ENCODE measurements around the gene IL24.
"Not testable (repeated sequence)": the region's sequence is repeated elsewhere in the genome, so short reads cannot be mapped to it uniquely, and the experiment has no call there.

Gene IL24

GRCh38 chr1:206897175-206897574 lies at the start of gene IL24:
Gene IL24 (plus strand): TSS chr1:206897443. CDS start chr1:206897833, 390 bp downstream.
- H3K4me3 ChIP-seq (ENCODE audit: low read length), result no peak within 1 kb of the TSS

GRCh38 chr1:206847946-206848345 lies 49.3 kb upstream of the IL24 start:
- no peak overlapping the region for H3K4me3 ChIP-seq (ENCODE audit: low read length)
- TF ChIP-seq ZNF274 (IDR thresholded peaks at IDR 0.05; ENCODE audit: low read depth, low read length), result no peak

More at GRCh38 chr1:206897175-206897574, at the start of gene IL24:
- TF ChIP-seq ZNF274 (IDR thresholded peaks at IDR 0.05; ENCODE audit: low read depth, low read length), result no peak

- H3K4me3 ChIP-seq (ENCODE audit: low read length), result no peak overlapping the region
- no peak for TF ChIP-seq ZNF274 (IDR thresholded peaks at IDR 0.05; ENCODE audit: low read depth, low read length)
Measured at GRCh38 chr1:206850401-206850800, 46.8 kb upstream of the IL24 start.

- no peak overlapping the region for H3K4me3 ChIP-seq (ENCODE audit: low read length)
- TF ChIP-seq ZNF274 (IDR thresholded peaks at IDR 0.05; ENCODE audit: low read depth, low read length), result no peak
Measured at GRCh38 chr1:206851341-206852010, 45.8 kb upstream of the IL24 start.

GRCh38 chr1:206852662-206853061 lies 44.6 kb upstream of the IL24 start:
- H3K4me3 ChIP-seq (ENCODE audit: low read length), result not testable (repeated sequence)

- not testable (repeated sequence) for H3K4me3 ChIP-seq (ENCODE audit: low read length)
Measured at GRCh38 chr1:206853696-206854095, 43.5 kb upstream of the IL24 start.

- no peak overlapping the region for H3K4me3 ChIP-seq (ENCODE audit: low read length)
- TF ChIP-seq ZNF274 (IDR thresholded peaks at IDR 0.05; ENCODE audit: low read depth, low read length), result no peak
Measured at GRCh38 chr1:206854401-206855129, 42.7 kb upstream of the IL24 start.

- H3K4me3 ChIP-seq (ENCODE audit: low read length), result no peak overlapping the region
- TF ChIP-seq ZNF274 (IDR thresholded peaks at IDR 0.05; ENCODE audit: low read depth, low read length), result no peak
Measured at GRCh38 chr1:206855859-206856258, 41.4 kb upstream of the IL24 start.

GRCh38 chr1:206856674-206857464 lies 40.4 kb upstream of the IL24 start:
- H3K4me3 ChIP-seq (ENCODE audit: low read length), result no peak overlapping the region
- TF ChIP-seq ZNF274 (IDR thresholded peaks at IDR 0.05; ENCODE audit: low read depth, low read length), result no peak

- TF ChIP-seq ZNF274 (IDR thresholded peaks at IDR 0.05; ENCODE audit: low read depth, low read length), result no peak
- no peak overlapping the region for H3K4me3 ChIP-seq (ENCODE audit: low read length)
Measured at GRCh38 chr1:206859082-206859521, 38.1 kb upstream of the IL24 start.

- no peak overlapping the region for H3K4me3 ChIP-seq (ENCODE audit: low read length)
- TF ChIP-seq ZNF274 (IDR thresholded peaks at IDR 0.05; ENCODE audit: low read depth, low read length), result no peak
Measured at GRCh38 chr1:206860165-206860564, 37.1 kb upstream of the IL24 start.

GRCh38 chr1:206863266-206863665 lies 34.0 kb upstream of the IL24 start:
- TF ChIP-seq ZNF274 (IDR thresholded peaks at IDR 0.05; ENCODE audit: low read depth, low read length), result no peak
- no peak overlapping the region for H3K4me3 ChIP-seq (ENCODE audit: low read length)

- no peak within 1 kb of the TSS for H3K4me3 ChIP-seq (ENCODE audit: low read length)
- no peak for TF ChIP-seq ZNF274 (IDR thresholded peaks at IDR 0.05; ENCODE audit: low read depth, low read length)
Measured at GRCh38 chr1:206864939-206865671, 32.1 kb upstream of the IL24 start, which contains the start of gene IL20. Gene IL20 (plus strand): TSS chr1:206865623. CDS start chr1:206865853, 230 bp downstream.

GRCh38 chr1:206866062-206866461 lies 31.2 kb upstream of the IL24 start:
- TF ChIP-seq ZNF274 (IDR thresholded peaks at IDR 0.05; ENCODE audit: low read depth, low read length), result no peak
- H3K4me3 ChIP-seq (ENCODE audit: low read length), result no peak overlapping the region
